Stomach (tissue), 4 donors: ENCODE measurements around the gene AKT1.

Experiments used
- CTCF ChIP-seq, 7 experiments: fragments of 450-650 bp in 4 of 7; fragments of 200-600 bp in 3 of 7; sonication (generic) in 3 of 7; IDR thresholded peaks; one replicate each; pipeline ENCODE4 v1.5.1; 2016 to 2019; ENCODE audit warnings: antibody characterized with exemption in 7 of 7, control low read depth in 2 of 7, mild to moderate bottlenecking in 1 of 7
- EP300 ChIP-seq: sonication (generic); formaldehyde crosslinking; IDR thresholded peaks from one replicate; pipeline ENCODE4 v1.6.1; 2017; ENCODE audit warnings: antibody characterized with exemption
- POLR2A ChIP-seq, 4 donors: fragments of 450-650 bp; IDR thresholded peaks; one replicate each; pipeline ENCODE4 v1.6.1; 2016; ENCODE audit warnings: antibody characterized with exemption in 4 of 4, control low read depth in 2 of 4, mild to moderate bottlenecking in 1 of 4, moderate library complexity in 1 of 4

- TF ChIP-seq EP300: no peak
- no peak for TF ChIP-seq CTCF (IDR thresholded peaks at IDR 0.05)
- TF ChIP-seq POLR2A (IDR thresholded peaks at IDR 0.05): no peak
Measured at GRCh38 chr14:104749111-104749649, 46.4 kb downstream of the AKT1 start.
